AG10803 (cell line): ENCODE data around the gene PMIS2.

Source experiments
- DNase-seq: peaks from one replicate; pipeline ENCODE4 v3.0.0; 2010; ENCODE audit warnings: low read depth
- H3K4me3 ChIP-seq: 2 replicates; pipeline ENCODE4 v1.5.1; 2011; ENCODE audit warnings: mild to moderate bottlenecking, low read length, control low read depth
- TF ChIP-seq, protein P1 (sequence below): conservative IDR thresholded peaks from 2 replicates; pipeline ENCODE4 v1.5.1; 2011; ENCODE audit warnings: mild to moderate bottlenecking, low read length, control low read depth, inconsistent platforms

The PMIS2 gene

GRCh38 chr19:35556846-35557538 lies 29.0 kb upstream of the PMIS2 start:
- H3K4me3 ChIP-seq, result no peak overlapping the region
- TF ChIP-seq, protein P1, sequence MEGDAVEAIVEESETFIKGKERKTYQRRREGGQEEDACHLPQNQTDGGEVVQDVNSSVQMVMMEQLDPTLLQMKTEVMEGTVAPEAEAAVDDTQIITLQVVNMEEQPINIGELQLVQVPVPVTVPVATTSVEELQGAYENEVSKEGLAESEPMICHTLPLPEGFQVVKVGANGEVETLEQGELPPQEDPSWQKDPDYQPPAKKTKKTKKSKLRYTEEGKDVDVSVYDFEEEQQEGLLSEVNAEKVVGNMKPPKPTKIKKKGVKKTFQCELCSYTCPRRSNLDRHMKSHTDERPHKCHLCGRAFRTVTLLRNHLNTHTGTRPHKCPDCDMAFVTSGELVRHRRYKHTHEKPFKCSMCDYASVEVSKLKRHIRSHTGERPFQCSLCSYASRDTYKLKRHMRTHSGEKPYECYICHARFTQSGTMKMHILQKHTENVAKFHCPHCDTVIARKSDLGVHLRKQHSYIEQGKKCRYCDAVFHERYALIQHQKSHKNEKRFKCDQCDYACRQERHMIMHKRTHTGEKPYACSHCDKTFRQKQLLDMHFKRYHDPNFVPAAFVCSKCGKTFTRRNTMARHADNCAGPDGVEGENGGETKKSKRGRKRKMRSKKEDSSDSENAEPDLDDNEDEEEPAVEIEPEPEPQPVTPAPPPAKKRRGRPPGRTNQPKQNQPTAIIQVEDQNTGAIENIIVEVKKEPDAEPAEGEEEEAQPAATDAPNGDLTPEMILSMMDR, result no peak
- DNase-seq, result no peak

GRCh38 chr19:35557539-35558399 lies 28.2 kb upstream of the PMIS2 start:
- TF ChIP-seq, protein P1, result no peak
- DNase-seq, result peak; percentile 12
- H3K4me3 ChIP-seq, result peak overlapping the region; percentile 45

- TF ChIP-seq, protein P1, result no peak
- H3K4me3 ChIP-seq, result no peak overlapping the region
- no peak for DNase-seq
Observed at GRCh38 chr19:35558400-35559280, 27.3 kb upstream of the PMIS2 start.

GRCh38 chr19:35559281-35559659 lies 26.7 kb upstream of the PMIS2 start:
- H3K4me3 ChIP-seq, result no peak overlapping the region
- TF ChIP-seq, protein P1, result no peak
- DNase-seq, result no peak

DNA sequence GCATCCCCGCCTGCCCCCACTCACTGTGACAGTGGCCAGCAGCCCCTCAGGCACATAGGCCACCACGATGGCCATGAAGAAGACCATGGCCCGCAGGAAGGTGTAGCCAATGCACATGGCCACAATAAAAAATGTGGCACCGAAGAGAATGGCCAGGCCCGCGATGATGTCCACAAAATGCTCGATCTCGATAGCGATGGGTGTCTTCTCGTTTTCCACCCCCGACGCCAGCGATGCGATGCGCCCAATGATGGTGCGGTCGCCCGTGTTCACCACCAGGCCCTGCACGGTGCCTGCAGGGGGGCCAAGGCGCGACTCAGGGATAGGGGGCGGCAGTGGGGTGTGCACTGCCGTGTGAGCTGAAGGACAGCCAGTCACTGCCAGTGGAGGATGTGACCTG lies 26.2 kb upstream of the PMIS2 start:
- no peak for DNase-seq
- H3K4me3 ChIP-seq, result no peak overlapping the region
- TF ChIP-seq, protein P1, result no peak

- no peak for DNase-seq
- TF ChIP-seq, protein P1, result no peak
- H3K4me3 ChIP-seq, result no peak overlapping the region
Observed at GRCh38 chr19:35560271-35560670, 25.7 kb upstream of the PMIS2 start.
